Measurements from ENCODE around the gene KIAA1549.
"Not testable (repeated sequence)": the region's sequence is repeated elsewhere in the genome, so short reads cannot be mapped to it uniquely, and the experiment has no call there.

KIAA1549 gene
- 0 to 0.30 (median 0.08) reads per million in 4 donors for total RNA-seq

GRCh38 chr7:138981332-138982203, at the start of gene KIAA1549:
Gene KIAA1549 (minus strand): TSS chr7:138981389. CDS start chr7:138981269, 120 bp downstream.
- peak in 4 of 5 donors; percentile 17 to 51 (median 34) for DNase-seq

GRCh38 chr7:139029353-139029752, 48.2 kb upstream of the KIAA1549 start:
- DNase-seq: no peak

- DNase-seq: no peak
These were observed 45.4 kb upstream of the KIAA1549 start for GRCh38 chr7:139026551-139026950.

GRCh38 chr7:139025861-139026260, 44.7 kb upstream of the KIAA1549 start:
- not testable (repeated sequence) for DNase-seq

GRCh38 chr7:139023076-139023475, 41.9 kb upstream of the KIAA1549 start:
- no peak for DNase-seq

- DNase-seq: no peak
These were observed 41.1 kb upstream of the KIAA1549 start for GRCh38 chr7:139022286-139022685.

- no peak for DNase-seq
These were observed 37.7 kb upstream of the KIAA1549 start for GRCh38 chr7:139018910-139019309.

- DNase-seq: peak in 4 of 5 donors; percentile 27 to 74 (median 46)
These were observed 35.8 kb upstream of the KIAA1549 start for GRCh38 chr7:139016931-139017511.

- no peak for DNase-seq
These were observed 30.2 kb upstream of the KIAA1549 start for GRCh38 chr7:139011373-139011772.

GRCh38 chr7:139004321-139005090, 23.3 kb upstream of the KIAA1549 start:
- DNase-seq: no peak

- DNase-seq: no peak
These were observed 18.2 kb upstream of the KIAA1549 start for GRCh38 chr7:138999414-138999813.

GRCh38 chr7:138992052-138992531, 10.9 kb upstream of the KIAA1549 start:
- DNase-seq: no peak

- no peak for DNase-seq
These were observed 6.5 kb upstream of the KIAA1549 start for GRCh38 chr7:138987686-138988085.

GRCh38 chr7:138982204-138982623, 1.0 kb upstream of the KIAA1549 start:
- no peak for DNase-seq

GRCh38 chr7:138980563-138981291, 462 bp downstream of the KIAA1549 start:
- peak in 1 of 5 donors; percentile 5 for DNase-seq

- DNase-seq: no peak
These were observed 1.1 kb downstream of the KIAA1549 start for GRCh38 chr7:138979988-138980562.

- peak in 1 of 5 donors; percentile 13 for DNase-seq
These were observed 1.8 kb downstream of the KIAA1549 start for GRCh38 chr7:138979226-138979979.

- no peak for DNase-seq
These were observed 2.5 kb downstream of the KIAA1549 start for GRCh38 chr7:138978541-138979184.

- DNase-seq: not testable (repeated sequence)
These were observed 5.0 kb downstream of the KIAA1549 start for GRCh38 chr7:138976161-138976560.

- DNase-seq: no peak
These were observed 5.7 kb downstream of the KIAA1549 start for GRCh38 chr7:138975343-138976104.
